ENCODE measurements around the gene TMBIM1. TPM values are rescaled to one million over a fixed set of nuclear protein-coding genes. Genes with fewer than 3 reads are reported as not detected.

Gene TMBIM1
- total RNA-seq, 2 experiments from 2014 or later = 51.1 to 54.0 TPM

GRCh38 chr2:218270721-218271486 lies 21.4 kb downstream of the TMBIM1 start:
- Mint-ChIP-seq H3K27ac (peak overlapping the region; percentile 86), H3K27me3 (no peaks in the 10 kb centered on the region), H3K4me3 (peak overlapping the region; percentile 88), H3K4me1 (peaks cover 34% of the 10 kb centered on the region), H3K36me3 (ENCODE audit: low read depth) (peaks cover 36% of the 10 kb centered on the region), H3K9me3 (ENCODE audit: low read depth) (no peaks in the 10 kb centered on the region)
- no peak for ATAC-seq
- ChIA-PET POLR2A (interaction anchor here (0.6 to 2.3 kb wide), 9 partner anchors 11 to 216 kb away, joined by 3 to 24 read pairs (median 4); partner anchors contain the start of gene ARPC2), CTCF (interaction anchor here (0.6 to 7.4 kb wide), 25 partner anchors 9 to 401 kb away, joined by 3 to 205 read pairs (median 4); partner anchors contain the start of genes ARPC2, CATIP, GPBAR1 and RNF25)
- DNase-seq = no peak
- intact Hi-C loops (cut with DNase I, micrococcal nuclease) = loop anchor here (1.0 to 5.0 kb wide), 16 partner anchors 15 to 1859 kb away; partner anchors contain the start of genes ARPC2 (in 2 of the 2), CNOT9 (in 2 of the 2), TMBIM1 (in 2 of the 2) and USP37 (in 2 of the 2)

- ChIA-PET POLR2A (interaction anchor here (0.6 to 2.3 kb wide), 10 partner anchors 11 to 217 kb away, joined by 3 to 24 read pairs (median 4); partner anchors contain the start of gene ARPC2), CTCF (interaction anchor here (0.6 to 7.4 kb wide), 18 partner anchors 13 to 949 kb away, joined by 3 to 205 read pairs (median 4); partner anchors contain the start of genes ABCB6, ARPC2, CATIP and RNF25)
- H3K4me3 Mint-ChIP-seq = peak within 1 kb of the TSS; percentile 88
- intact Hi-C loops (cut with DNase I, micrococcal nuclease) = loop anchor here (1.0 to 5.0 kb wide), 16 partner anchors 16 to 1858 kb away; partner anchors contain the start of genes ARPC2 (in 2 of the 2), CNOT9 (in 2 of the 2), TMBIM1 (in 2 of the 2) and USP37 (in 2 of the 2)
- H3K27ac Mint-ChIP-seq = peak within 1 kb of the TSS; percentile 86
- DNase-seq (peak; percentile 100), ATAC-seq (peak; percentile 92)
- peaks cover 34% of the 10 kb centered on the region for H3K4me1 Mint-ChIP-seq
- H3K27me3 Mint-ChIP-seq = no peaks in the 10 kb centered on the region
- peaks cover 33% of the 10 kb centered on the region for H3K36me3 Mint-ChIP-seq (ENCODE audit: low read depth)
- H3K9me3 Mint-ChIP-seq (ENCODE audit: low read depth) = no peaks in the 10 kb centered on the region
These were observed 22.2 kb downstream of the TMBIM1 start, which contains the start of the genes AAMP and PNKD for GRCh38 chr2:218269900-218270720. Gene AAMP (minus strand): TSS chr2:218270137. CDS start chr2:218270086, 51 bp downstream. Gene PNKD (plus strand): TSS chr2:218270519. CDS start chr2:218270536, 17 bp downstream.

GRCh38 chr2:218267259-218267658 lies 25.0 kb downstream of the TMBIM1 start:
- Mint-ChIP-seq H3K27ac (peak overlapping the region; percentile 42), H3K36me3 (ENCODE audit: low read depth) (peaks cover 27% of the 10 kb centered on the region), H3K4me1 (peaks cover 29% of the 10 kb centered on the region), H3K27me3 (no peaks in the 10 kb centered on the region), H3K4me3 (peak overlapping the region; percentile 17), H3K9me3 (ENCODE audit: low read depth) (no peaks in the 10 kb centered on the region)
- DNase-seq (no peak), ATAC-seq (no peak)
- ChIA-PET POLR2A (interaction anchor here (0.8 kb wide), 1 partner anchor 19 kb away, joined by 3 read pairs; no protein-coding TSS in a partner anchor), CTCF (interaction anchor here (0.9 to 1.8 kb wide), 3 partner anchors 10 to 464 kb away, joined by 3 to 7 read pairs (median 4); no protein-coding TSS in a partner anchor)
- intact Hi-C loops (cut with DNase I, micrococcal nuclease) = no loop called here

GRCh38 chr2:218266316-218266979 lies 25.9 kb downstream of the TMBIM1 start:
- intact Hi-C loops (cut with DNase I, micrococcal nuclease) = no loop called here
- POLR2A ChIA-PET = no interaction called here
- no peak for ATAC-seq
- Mint-ChIP-seq H3K36me3 (ENCODE audit: low read depth) (peaks cover 24% of the 10 kb centered on the region), H3K4me1 (peaks cover 21% of the 10 kb centered on the region), H3K9me3 (ENCODE audit: low read depth) (no peaks in the 10 kb centered on the region), H3K4me3 (no peak overlapping the region), H3K27me3 (no peaks in the 10 kb centered on the region), H3K27ac (no peak overlapping the region)
- DNase-seq = no peak
- CTCF ChIA-PET = interaction anchor here (0.7 to 1.8 kb wide), 3 partner anchors 9 to 126 kb away, joined by 3 to 7 read pairs (median 4); no protein-coding TSS in a partner anchor

GRCh38 chr2:218265626-218266025 lies 26.7 kb downstream of the TMBIM1 start:
- no peak overlapping the region for H3K27ac Mint-ChIP-seq
- ATAC-seq (no peak), DNase-seq (no peak)
- intact Hi-C loops (cut with DNase I, micrococcal nuclease) = no loop called here
- POLR2A ChIA-PET = no interaction called here
- peaks cover 16% of the 10 kb centered on the region for H3K4me1 Mint-ChIP-seq
- H3K36me3 Mint-ChIP-seq (ENCODE audit: low read depth) = peaks cover 26% of the 10 kb centered on the region
- H3K9me3 Mint-ChIP-seq (ENCODE audit: low read depth) = no peaks in the 10 kb centered on the region
- CTCF ChIA-PET = interaction anchor here (0.7 to 0.8 kb wide), 2 partner anchors 9 to 49 kb away, joined by 3 read pairs; no protein-coding TSS in a partner anchor
- H3K4me3 Mint-ChIP-seq = no peak overlapping the region
- H3K27me3 Mint-ChIP-seq = no peaks in the 10 kb centered on the region

GRCh38 chr2:218264773-218265561 lies 27.3 kb downstream of the TMBIM1 start:
- ChIA-PET POLR2A (no interaction called here), CTCF (interaction anchor here (0.8 kb wide), 1 partner anchor 49 kb away, joined by 3 read pairs; no protein-coding TSS in a partner anchor)
- peaks cover 26% of the 10 kb centered on the region for H3K36me3 Mint-ChIP-seq (ENCODE audit: low read depth)
- H3K4me3 Mint-ChIP-seq = no peak overlapping the region
- DNase-seq (no peak), ATAC-seq (no peak)
- intact Hi-C loops (cut with DNase I, micrococcal nuclease) = no loop called here
- peaks cover 16% of the 10 kb centered on the region for H3K4me1 Mint-ChIP-seq
- no peaks in the 10 kb centered on the region for H3K9me3 Mint-ChIP-seq (ENCODE audit: low read depth)
- no peaks in the 10 kb centered on the region for H3K27me3 Mint-ChIP-seq
- H3K27ac Mint-ChIP-seq = no peak overlapping the region

- H3K4me1 Mint-ChIP-seq = peaks cover 12% of the 10 kb centered on the region
- intact Hi-C loops (cut with DNase I, micrococcal nuclease) = no loop called here
- ChIA-PET POLR2A (no interaction called here), CTCF (interaction anchor here (0.7 to 1.3 kb wide), 2 partner anchors 10 to 11 kb away, joined by 3 to 4 read pairs; no protein-coding TSS in a partner anchor)
- H3K36me3 Mint-ChIP-seq (ENCODE audit: low read depth) = peaks cover 20% of the 10 kb centered on the region
- H3K27ac Mint-ChIP-seq = no peak overlapping the region
- DNase-seq (no peak), ATAC-seq (peak; percentile 63)
- H3K4me3 Mint-ChIP-seq = no peak overlapping the region
- H3K27me3 Mint-ChIP-seq = no peaks in the 10 kb centered on the region
- no peaks in the 10 kb centered on the region for H3K9me3 Mint-ChIP-seq (ENCODE audit: low read depth)
These were observed 28.3 kb downstream of the TMBIM1 start for GRCh38 chr2:218263817-218264641.

GRCh38 chr2:218262631-218263586 lies 29.4 kb downstream of the TMBIM1 start:
- Mint-ChIP-seq H3K27ac (no peak overlapping the region), H3K4me3 (no peak overlapping the region)
- intact Hi-C loops (cut with DNase I, micrococcal nuclease) = no loop called here

GRCh38 chr2:218262237-218262600 lies 30.1 kb downstream of the TMBIM1 start:
- CTCF ChIA-PET = interaction anchor here (0.6 to 1.9 kb wide), 2 partner anchors 9 to 46 kb away, joined by 4 to 5 read pairs; no protein-coding TSS in a partner anchor
- Mint-ChIP-seq H3K4me3 (no peak overlapping the region), H3K27me3 (no peaks in the 10 kb centered on the region), H3K27ac (no peak overlapping the region), H3K9me3 (ENCODE audit: low read depth) (no peaks in the 10 kb centered on the region), H3K4me1 (peaks cover 11% of the 10 kb centered on the region), H3K36me3 (ENCODE audit: low read depth) (peaks cover 15% of the 10 kb centered on the region)
- POLR2A ChIA-PET = no interaction called here
- intact Hi-C loops (cut with DNase I, micrococcal nuclease) = no loop called here
- ATAC-seq (no peak), DNase-seq (no peak)

More at GRCh38 chr2:218262631-218263586, 29.4 kb downstream of the TMBIM1 start:
- ChIA-PET CTCF (interaction anchor here (0.6 to 1.3 kb wide), 3 partner anchors 10 to 45 kb away, joined by 3 to 4 read pairs (median 4); no protein-coding TSS in a partner anchor), POLR2A (no interaction called here)
- no peak for ATAC-seq
- no peak for DNase-seq
- Mint-ChIP-seq H3K9me3 (ENCODE audit: low read depth) (no peaks in the 10 kb centered on the region), H3K36me3 (ENCODE audit: low read depth) (peaks cover 20% of the 10 kb centered on the region), H3K27me3 (no peaks in the 10 kb centered on the region), H3K4me1 (peaks cover 10% of the 10 kb centered on the region)

All from activated CD4-positive, alpha-beta T cell treated with anti-CD3 and anti-CD28 coated beads for 36 hours (primary cell).